Nephron (organoid): ENCODE data around the gene MKKS.

Experiments used
- H3K27ac Mint-ChIP-seq, 3 experiments: 2 replicates each; pipeline ENCODE4 v1.8.0; 2020; ENCODE audit warnings: mixed read lengths in 3 of 3, mild to moderate bottlenecking in 2 of 3, moderate library complexity in 1 of 3
- H3K27me3 Mint-ChIP-seq: 2 replicates; pipeline ENCODE4 v1.8.0; 2021; ENCODE audit warnings: low read depth, mild to moderate bottlenecking, moderate library complexity, mixed read lengths
- H3K36me3 Mint-ChIP-seq: 2 replicates; pipeline ENCODE4 v1.8.0; 2020; ENCODE audit warnings: low read depth, mixed read lengths
- H3K4me1 Mint-ChIP-seq: 2 replicates; pipeline ENCODE4 v1.8.0; 2020; ENCODE audit warnings: mixed read lengths
- H3K4me3 Mint-ChIP-seq, 3 experiments: 2 replicates each; pipeline ENCODE4 v1.8.0; 2020; ENCODE audit warnings: mild to moderate bottlenecking in 3 of 3, mixed read lengths in 3 of 3, moderate library complexity in 2 of 3
- H3K9me3 Mint-ChIP-seq: 2 replicates; pipeline ENCODE4 v1.8.0; 2020; ENCODE audit warnings: mixed read lengths
- TF ChIP-seq, protein P1 (sequence below), 3 experiments: fragments of 200-600 bp; sonication (generic); IDR thresholded peaks; one replicate each; pipeline ENCODE4 v1.5.0; 2021; ENCODE audit warnings: antibody characterized with exemption in 3 of 3; ENCODE audit not compliant: unreplicated experiment in 3 of 3

MKKS gene

DNA sequence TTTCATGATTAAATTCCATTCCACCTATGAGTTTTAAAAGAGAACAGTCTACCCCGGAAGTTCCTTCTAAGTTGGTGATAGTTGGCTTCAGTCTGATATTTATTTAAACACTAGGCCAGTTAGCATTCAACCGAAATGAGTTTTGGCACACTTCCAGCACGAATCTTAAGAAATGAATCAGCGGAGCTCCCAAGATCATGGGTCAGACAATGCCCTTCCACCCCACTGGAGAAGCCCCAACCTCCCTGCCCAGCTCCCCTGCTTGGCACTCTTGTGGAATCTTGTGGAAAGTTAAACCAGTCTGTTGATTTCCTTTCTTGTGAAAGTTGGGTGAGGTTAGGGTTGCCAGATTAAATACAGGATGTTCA is 64.3 kb downstream of the MKKS start:
- Mint-ChIP-seq H3K27me3 (no peaks in the 10 kb centered on the region), H3K4me1 (no peaks in the 10 kb centered on the region), H3K36me3 (no peaks in the 10 kb centered on the region), H3K4me3 (no peak overlapping the region), H3K27ac (peak overlapping the region in 2 of 3 experiments; percentile 15 to 36), H3K9me3 (peaks cover 9% of the 10 kb centered on the region)
- TF ChIP-seq, protein P1, sequence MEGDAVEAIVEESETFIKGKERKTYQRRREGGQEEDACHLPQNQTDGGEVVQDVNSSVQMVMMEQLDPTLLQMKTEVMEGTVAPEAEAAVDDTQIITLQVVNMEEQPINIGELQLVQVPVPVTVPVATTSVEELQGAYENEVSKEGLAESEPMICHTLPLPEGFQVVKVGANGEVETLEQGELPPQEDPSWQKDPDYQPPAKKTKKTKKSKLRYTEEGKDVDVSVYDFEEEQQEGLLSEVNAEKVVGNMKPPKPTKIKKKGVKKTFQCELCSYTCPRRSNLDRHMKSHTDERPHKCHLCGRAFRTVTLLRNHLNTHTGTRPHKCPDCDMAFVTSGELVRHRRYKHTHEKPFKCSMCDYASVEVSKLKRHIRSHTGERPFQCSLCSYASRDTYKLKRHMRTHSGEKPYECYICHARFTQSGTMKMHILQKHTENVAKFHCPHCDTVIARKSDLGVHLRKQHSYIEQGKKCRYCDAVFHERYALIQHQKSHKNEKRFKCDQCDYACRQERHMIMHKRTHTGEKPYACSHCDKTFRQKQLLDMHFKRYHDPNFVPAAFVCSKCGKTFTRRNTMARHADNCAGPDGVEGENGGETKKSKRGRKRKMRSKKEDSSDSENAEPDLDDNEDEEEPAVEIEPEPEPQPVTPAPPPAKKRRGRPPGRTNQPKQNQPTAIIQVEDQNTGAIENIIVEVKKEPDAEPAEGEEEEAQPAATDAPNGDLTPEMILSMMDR (IDR thresholded peaks at IDR 0.05; ENCODE audit: unreplicated experiment in 3 of 3) = no peak

DNA sequence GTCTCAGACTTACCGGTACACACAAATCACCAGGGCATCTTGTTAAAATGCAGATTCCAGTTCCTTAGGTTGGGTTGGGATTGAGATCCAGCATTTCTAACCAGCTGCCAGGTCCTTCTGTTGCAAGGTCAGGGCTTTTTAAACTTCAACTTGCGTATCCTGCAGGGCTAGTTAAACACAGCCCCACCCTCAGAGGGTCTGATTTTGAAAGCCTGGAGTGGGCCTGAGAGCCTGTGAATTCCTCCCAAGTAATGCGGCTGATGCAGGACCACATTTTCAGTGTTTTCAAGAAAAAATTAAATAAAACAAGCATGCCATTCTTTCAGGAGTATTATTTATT is 65.3 kb downstream of the MKKS start:
- Mint-ChIP-seq H3K4me1 (no peaks in the 10 kb centered on the region), H3K9me3 (peaks cover 4% of the 10 kb centered on the region), H3K36me3 (no peaks in the 10 kb centered on the region), H3K4me3 (no peak overlapping the region), H3K27me3 (no peaks in the 10 kb centered on the region), H3K27ac (no peak overlapping the region)
- TF ChIP-seq, protein P1 (IDR thresholded peaks at IDR 0.05; ENCODE audit: unreplicated experiment in 3 of 3) = no peak

DNA sequence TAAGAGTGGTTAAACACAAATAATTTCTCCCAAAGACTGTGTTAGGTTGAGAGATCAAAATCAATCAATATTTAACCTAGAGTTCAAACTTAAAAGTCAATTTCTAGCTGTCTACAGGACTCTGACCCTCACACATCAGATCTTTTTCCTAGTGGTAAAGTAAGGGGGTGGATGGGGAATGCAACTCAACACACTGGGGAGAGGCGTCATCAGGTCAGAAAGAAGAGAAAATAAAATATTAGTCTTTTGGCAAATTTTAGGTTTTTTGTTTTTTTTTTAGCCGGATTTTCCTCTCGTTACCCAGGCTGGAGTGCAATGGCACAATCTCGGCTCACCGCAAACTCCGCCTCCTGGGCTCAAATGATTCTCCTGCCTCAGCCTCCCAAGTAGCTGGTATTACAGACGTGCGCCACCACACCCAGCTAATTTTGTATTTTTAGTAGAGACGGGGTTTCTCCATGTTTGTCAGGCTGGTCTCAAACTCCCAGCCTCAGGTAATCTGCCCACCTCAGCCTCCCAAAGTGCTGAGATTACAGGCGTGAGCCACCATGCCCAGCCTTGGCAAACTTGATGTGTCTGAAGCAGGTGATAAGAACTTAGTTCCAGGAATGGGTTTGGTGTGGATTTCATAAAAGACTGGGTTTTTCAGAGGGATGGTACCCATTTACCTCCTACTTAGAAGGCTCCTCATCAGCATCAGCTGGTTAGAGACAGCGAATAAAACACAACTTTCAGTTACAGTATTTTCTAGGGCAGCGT is 65.9 kb downstream of the MKKS start:
- no peaks in the 10 kb centered on the region for H3K36me3 Mint-ChIP-seq
- H3K4me3 Mint-ChIP-seq = no peak overlapping the region
- H3K27ac Mint-ChIP-seq = peak overlapping the region in 2 of 3 experiments; percentile 35 to 65
- H3K9me3 Mint-ChIP-seq = peaks cover under 1% of the 10 kb centered on the region
- TF ChIP-seq, protein P1 (IDR thresholded peaks at IDR 0.05; ENCODE audit: unreplicated experiment in 3 of 3) = no peak
- H3K4me1 Mint-ChIP-seq = no peaks in the 10 kb centered on the region
- no peaks in the 10 kb centered on the region for H3K27me3 Mint-ChIP-seq

DNA sequence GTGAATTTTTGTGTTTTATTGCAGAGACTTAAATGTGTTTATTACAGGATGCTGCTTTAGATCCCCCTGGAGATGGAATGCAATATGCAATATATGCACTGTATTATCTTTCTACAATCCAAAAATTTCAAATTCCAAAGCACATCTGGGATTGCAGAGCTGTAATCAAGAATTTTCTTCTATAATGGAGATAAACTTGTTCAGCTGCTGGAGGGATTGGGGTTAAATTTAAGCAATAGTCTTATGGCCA is 66.4 kb downstream of the MKKS start:
- TF ChIP-seq, protein P1 (IDR thresholded peaks at IDR 0.05; ENCODE audit: unreplicated experiment in 3 of 3) = no peak
- no peaks in the 10 kb centered on the region for H3K4me1 Mint-ChIP-seq
- no peak overlapping the region for H3K4me3 Mint-ChIP-seq
- no peaks in the 10 kb centered on the region for H3K9me3 Mint-ChIP-seq
- no peaks in the 10 kb centered on the region for H3K36me3 Mint-ChIP-seq
- no peaks in the 10 kb centered on the region for H3K27me3 Mint-ChIP-seq
- H3K27ac Mint-ChIP-seq = peak overlapping the region in 2 of 3 experiments; percentile 35 to 65

DNA sequence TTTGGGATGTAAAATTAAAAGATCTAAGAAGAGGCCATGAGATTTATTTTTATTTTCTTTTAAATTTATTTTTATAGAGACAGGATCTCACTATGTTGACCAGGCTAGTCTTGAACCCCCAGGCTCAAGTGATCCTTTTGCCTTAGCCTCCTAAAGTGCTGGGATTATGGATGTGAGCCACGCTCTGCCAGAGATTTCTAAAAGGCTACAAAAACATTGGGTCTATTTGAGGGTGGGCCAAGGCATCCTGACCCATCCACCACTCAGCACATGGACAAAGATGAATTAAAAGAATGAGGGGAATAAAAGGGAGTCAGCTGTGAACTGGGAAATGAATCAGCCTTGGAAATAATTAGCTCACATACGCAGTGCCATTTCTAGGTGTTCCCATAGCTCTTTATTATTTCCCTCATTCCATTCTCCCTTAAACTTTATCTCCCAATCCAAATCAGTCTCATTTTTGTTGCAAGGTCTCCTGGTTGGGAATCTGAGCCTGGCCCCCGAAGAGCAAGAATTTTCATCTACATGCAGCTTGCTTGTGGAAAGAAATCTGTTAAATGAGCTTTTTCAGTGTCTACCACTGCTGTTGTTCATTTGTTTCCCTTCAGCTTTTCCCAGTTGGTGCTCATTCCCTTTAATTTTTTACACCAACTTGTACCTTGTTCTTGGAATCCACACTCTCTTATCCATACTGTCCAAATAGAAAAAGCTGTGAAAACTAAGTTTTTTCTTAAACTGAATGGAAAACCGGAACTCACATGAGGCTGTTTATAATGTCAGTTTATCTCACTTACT is 66.9 kb downstream of the MKKS start:
- Mint-ChIP-seq H3K4me3 (no peak overlapping the region), H3K27me3 (no peaks in the 10 kb centered on the region), H3K9me3 (no peaks in the 10 kb centered on the region), H3K27ac (peak overlapping the region in 1 of 3 experiments; percentile 65), H3K4me1 (no peaks in the 10 kb centered on the region), H3K36me3 (no peaks in the 10 kb centered on the region)
- TF ChIP-seq, protein P1 (IDR thresholded peaks at IDR 0.05; ENCODE audit: unreplicated experiment in 3 of 3) = no peak

DNA sequence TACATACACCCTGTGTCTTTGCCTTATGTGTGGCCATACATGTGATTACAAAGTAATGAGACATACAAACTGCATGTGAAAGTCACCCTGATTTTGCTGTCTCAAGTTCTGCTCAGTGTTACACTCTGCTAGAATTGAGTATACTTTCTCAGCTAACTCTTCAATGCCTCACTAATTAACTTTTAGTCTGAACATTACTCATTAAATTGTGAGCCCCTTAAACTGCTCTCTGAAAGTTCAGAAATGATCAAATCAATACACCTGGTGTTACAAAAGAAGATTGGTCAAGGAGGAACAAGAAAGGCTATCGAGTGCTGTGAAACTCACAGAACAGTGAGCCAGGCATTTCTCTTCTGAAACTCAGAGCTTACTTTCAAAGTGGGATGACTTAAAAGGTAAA is 71.3 kb downstream of the MKKS start:
- H3K36me3 Mint-ChIP-seq = no peaks in the 10 kb centered on the region
- no peaks in the 10 kb centered on the region for H3K4me1 Mint-ChIP-seq
- TF ChIP-seq, protein P1 (IDR thresholded peaks at IDR 0.05; ENCODE audit: unreplicated experiment in 3 of 3) = no peak
- H3K27me3 Mint-ChIP-seq = no peaks in the 10 kb centered on the region
- no peaks in the 10 kb centered on the region for H3K9me3 Mint-ChIP-seq
- no peak overlapping the region for H3K4me3 Mint-ChIP-seq
- peak overlapping the region in 1 of 3 experiments; percentile 73 for H3K27ac Mint-ChIP-seq
